NCI-H748 treated with DMSO at 0.1 percent for 48 hours (cell line): ENCODE measurements around the gene OR4C11.

ENCODE experiments used
- DNase-seq: peaks from one replicate; lab custom pipeline; 2025; lab: John Stamatoyannopoulos, UW

The OR4C11 gene

GRCh38 chr11:55607545-55607944 is at the start of gene OR4C11:
TSS of gene OR4C11 (minus strand) at chr11:55607645. CDS start at chr11:55604373, 3,272 bp downstream.
- DNase-seq = no peak

GRCh38 chr11:55655096-55655495 is 47.7 kb upstream of the OR4C11 start:
- no peak for DNase-seq

GRCh38 chr11:55652560-55652959 is 45.1 kb upstream of the OR4C11 start:
- DNase-seq = no peak

- DNase-seq = no peak
These were observed 40.6 kb upstream of the OR4C11 start, which contains the start of gene OR4S2 for GRCh38 chr11:55648027-55648426. TSS of gene OR4S2 (plus strand) at chr11:55648327. CDS start at chr11:55650904, 2,577 bp downstream.

- DNase-seq = no peak
These were observed 27.4 kb upstream of the OR4C11 start, which contains the start of gene OR4P4 for GRCh38 chr11:55634813-55635212. TSS of gene OR4P4 (plus strand) at chr11:55635113.

GRCh38 chr11:55624531-55624930 is 17.1 kb upstream of the OR4C11 start:
- no peak for DNase-seq

- no peak for DNase-seq
These were observed 34.9 kb downstream of the OR4C11 start for GRCh38 chr11:55572548-55572947.

GRCh38 chr11:55571828-55572227 is 35.6 kb downstream of the OR4C11 start, which contains the start of gene OR4C16:
TSS of gene OR4C16 (plus strand) at chr11:55572128. CDS start at chr11:55572128, 0 bp downstream.
- no peak for DNase-seq

GRCh38 chr11:55554169-55554568 is 53.3 kb downstream of the OR4C11 start, which contains the start of gene OR4C15:
TSS of gene OR4C15 (plus strand) at chr11:55554469. CDS start at chr11:55554469, 0 bp downstream.
- DNase-seq = no peak
